ENCODE measurements around the gene HBEGF. TPM values are rescaled to one million over a fixed set of nuclear protein-coding genes. Genes with fewer than 3 reads are reported as not detected.
A peak's percentile ranks its signal among the peaks of the same experiment; 100 is the strongest.

Gene HBEGF
- total RNA-seq, 1 experiment from 2014 or later: 12.3 TPM

DNA sequence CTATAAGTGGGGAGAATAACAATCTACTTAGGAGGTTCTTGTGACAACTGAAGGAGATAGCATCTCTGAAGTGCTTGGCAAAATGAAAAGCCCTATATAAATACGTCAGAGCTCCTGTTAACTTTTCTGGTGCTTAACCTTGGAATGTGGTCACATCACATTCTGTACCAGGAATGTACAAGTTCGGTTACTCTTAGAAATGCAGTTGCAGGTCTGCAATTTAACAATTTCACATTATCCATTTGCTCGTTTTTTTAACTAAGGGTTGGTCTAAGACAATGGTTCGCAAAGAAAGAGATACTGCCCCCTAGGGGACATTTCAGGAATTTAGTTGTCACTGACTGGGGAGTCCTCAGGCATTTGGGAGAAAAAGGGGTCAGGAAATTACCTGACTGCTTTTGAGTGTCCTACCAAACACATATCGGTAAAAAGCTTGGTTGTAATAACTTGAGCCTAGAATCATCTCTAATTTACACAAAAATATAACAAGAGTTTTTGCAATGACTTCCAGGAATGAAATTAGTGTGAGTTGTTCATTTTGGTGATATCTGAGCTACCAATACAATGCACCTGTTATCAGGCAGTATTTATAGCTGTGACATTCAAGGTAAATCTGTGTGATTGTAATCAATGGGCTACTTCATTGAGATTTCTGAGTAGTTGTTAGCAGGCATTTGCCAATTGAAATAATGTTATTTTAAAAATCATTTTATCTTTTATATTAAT lies 5.4 kb upstream of the HBEGF start:
- no peak overlapping the region for H3K9ac ChIP-seq (ENCODE audit: low read length)
- no peaks in the 10 kb centered on the region for H3K79me2 ChIP-seq (ENCODE audit: insufficient read depth, low read length)
- peak; percentile 61 for DNase-seq (ENCODE audit: low read depth, low spot score)
- intact Hi-C loops (cut with micrococcal nuclease): loop anchor here (10.0 kb wide), 1 partner anchor 277 kb away; no protein-coding TSS in a partner anchor
- H3K27ac ChIP-seq (ENCODE audit: low read depth, low read length): no peak overlapping the region
- H3K4me1 ChIP-seq (ENCODE audit: control insufficient read depth in 1 of 2, insufficient read depth in 2 of 2, low read length in 2 of 2): peaks cover 7 to 23% of the 10 kb centered on the region in 2 experiments; a peak in 3 of 4 replicates
- no peaks in the 10 kb centered on the region for H3K9me3 ChIP-seq (ENCODE audit: control insufficient read depth in 1 of 2, insufficient read depth in 1 of 2, low read depth in 1 of 2, low read length in 2 of 2)
- peak overlapping the region; percentile 29; the same call in 1 of the 2 replicates for H3K4me2 ChIP-seq (ENCODE audit: low read length)
- H3K9me2 ChIP-seq (ENCODE audit: insufficient read depth): no peaks in the 10 kb centered on the region
- H2AFZ ChIP-seq (ENCODE audit: low read depth, low read length, poor library complexity, severe bottlenecking): peak overlapping the region; percentile 94
- no peaks in the 10 kb centered on the region for H4K20me1 ChIP-seq (ENCODE audit: insufficient read depth)
- peak; percentile 86 for ATAC-seq
- no TSS peak for BruUV-seq (replicated peaks)
- no peaks in the 10 kb centered on the region for H3K36me3 ChIP-seq (ENCODE audit: control insufficient read depth in 1 of 2, insufficient read depth in 2 of 2, low read length in 2 of 2)
- no peak for TF ChIP-seq SP1 (IDR thresholded peaks at IDR 0.05; ENCODE audit: low read depth)
- TF ChIP-seq CEBPB (IDR thresholded peaks at IDR 0.05; ENCODE audit: low read depth): no peak
- peak in 2 of 3 experiments; percentile 83 to 96; a peak in 4 of 6 replicates for TF ChIP-seq CTCF (IDR thresholded peaks at IDR 0.05 in 2 of 3, conservative IDR thresholded peaks at IDR 0.05 in 1 of 3; ENCODE audit: borderline replicate concordance in 1 of 3, insufficient read depth in 1 of 3, low read depth in 2 of 3, low read length in 2 of 3)
- ChIA-PET POLR2A (no interaction called here), CTCF (interaction anchor here (0.6 to 2.6 kb wide), 16 partner anchors 8 to 374 kb away, joined by 3 to 61 read pairs (median 4); partner anchors contain the start of gene SLC4A9), RAD21 (ENCODE audit: low non-redundant PET in 1 of 2, low total read pairs in 2 of 2, uncharacterized antibody in 2 of 2, unreplicated experiment in 2 of 2) (interaction anchor here (0.7 to 1.3 kb wide), 4 partner anchors 107 to 182 kb away, joined by 3 to 6 read pairs (median 4); no protein-coding TSS in a partner anchor)
- H3K27me3 ChIP-seq (ENCODE audit: insufficient read depth, low read length): no peaks in the 10 kb centered on the region
- H3K4me3 ChIP-seq (replicated peaks in 1 of 2; ENCODE audit: low read depth in 1 of 2, low read length in 2 of 2): no peak overlapping the region

GRCh38 chr5:140349244-140349643 lies 2.8 kb upstream of the HBEGF start:
- no peaks in the 10 kb centered on the region for H3K79me2 ChIP-seq (ENCODE audit: insufficient read depth, low read length)
- H3K4me2 ChIP-seq (ENCODE audit: low read length): no peak overlapping the region
- CTCF ChIA-PET: interaction anchor here (1.9 kb wide), 1 partner anchor 109 kb away, joined by 6 read pairs; no protein-coding TSS in a partner anchor
- H2AFZ ChIP-seq (ENCODE audit: low read depth, low read length, poor library complexity, severe bottlenecking): no peak overlapping the region
- no TSS peak for BruUV-seq (replicated peaks)
- no peaks in the 10 kb centered on the region for H3K36me3 ChIP-seq (ENCODE audit: control insufficient read depth in 1 of 2, insufficient read depth in 2 of 2, low read length in 2 of 2)
- no peaks in the 10 kb centered on the region for H4K20me1 ChIP-seq (ENCODE audit: insufficient read depth)
- DNase-seq (ENCODE audit: low read depth, low spot score) (no peak), ATAC-seq (no peak)
- intact Hi-C loops (cut with micrococcal nuclease): no loop called here
- H3K4me1 ChIP-seq (ENCODE audit: control insufficient read depth in 1 of 2, insufficient read depth in 2 of 2, low read length in 2 of 2): peaks cover 22 to 40% of the 10 kb centered on the region in 2 experiments
- no peaks in the 10 kb centered on the region for H3K9me2 ChIP-seq (ENCODE audit: insufficient read depth)
- no peaks in the 10 kb centered on the region for H3K27me3 ChIP-seq (ENCODE audit: insufficient read depth, low read length)
- no peaks in the 10 kb centered on the region for H3K9me3 ChIP-seq (ENCODE audit: control insufficient read depth in 1 of 2, insufficient read depth in 1 of 2, low read depth in 1 of 2, low read length in 2 of 2)
- no peak overlapping the region for H3K4me3 ChIP-seq (replicated peaks in 1 of 2; ENCODE audit: low read depth in 1 of 2, low read length in 2 of 2)
- no peak overlapping the region for H3K9ac ChIP-seq (ENCODE audit: low read length)
- RAD21 ChIA-PET (ENCODE audit: low non-redundant PET in 1 of 2, low total read pairs in 2 of 2, uncharacterized antibody in 2 of 2, unreplicated experiment in 2 of 2): no interaction called here
- no peak overlapping the region for H3K27ac ChIP-seq (ENCODE audit: low read depth, low read length)
- POLR2A ChIA-PET: no interaction called here
- TF ChIP-seq, protein P1, sequence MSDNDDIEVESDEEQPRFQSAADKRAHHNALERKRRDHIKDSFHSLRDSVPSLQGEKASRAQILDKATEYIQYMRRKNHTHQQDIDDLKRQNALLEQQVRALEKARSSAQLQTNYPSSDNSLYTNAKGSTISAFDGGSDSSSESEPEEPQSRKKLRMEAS (IDR thresholded peaks at IDR 0.05): no peak
- TF ChIP-seq ZBTB33 (IDR thresholded peaks at IDR 0.05; ENCODE audit: extremely low read depth, insufficient replicate concordance, low read length): no peak
- TF ChIP-seq ZFX (IDR thresholded peaks at IDR 0.05): no peak
- no peak for TF ChIP-seq EZH2phosphoT487 (IDR thresholded peaks at IDR 0.05; ENCODE audit: borderline replicate concordance)
- no peak for TF ChIP-seq ELF1 (IDR thresholded peaks at IDR 0.05; ENCODE audit: borderline replicate concordance, low read depth)
- TF ChIP-seq CBX3 (IDR thresholded peaks at IDR 0.05; ENCODE audit: low read depth): no peak
- no peak for TF ChIP-seq ZNF274 (IDR thresholded peaks at IDR 0.05; ENCODE audit: low read depth, low read length)
- TF ChIP-seq RAD21 (IDR thresholded peaks at IDR 0.05; ENCODE audit: low read depth): no peak
- no peak for TF ChIP-seq FOSL1 (IDR thresholded peaks at IDR 0.05; ENCODE audit: low read depth)
- no peak for TF ChIP-seq EZH2 (IDR thresholded peaks at IDR 0.05)
- no peak for TF ChIP-seq SRF (IDR thresholded peaks at IDR 0.05; ENCODE audit: low read depth)
- TF ChIP-seq SP1 (IDR thresholded peaks at IDR 0.05; ENCODE audit: low read depth): no peak
- TF ChIP-seq YY1 (IDR thresholded peaks at IDR 0.05; ENCODE audit: extremely low read depth, insufficient replicate concordance, low read depth, low read length): no peak
